NCI-H1092 (cell line): ENCODE results near the gene CDH23.
A peak's percentile ranks its signal among the peaks of the same experiment; 100 is the strongest.

Source experiments
- DNase-seq: peaks from one replicate; lab custom pipeline; 2025; lab: John Stamatoyannopoulos, UW

Gene CDH23

GRCh38 chr10:71692598-71693306, 296.0 kb downstream of the CDH23 start:
- no peak for DNase-seq

DNA sequence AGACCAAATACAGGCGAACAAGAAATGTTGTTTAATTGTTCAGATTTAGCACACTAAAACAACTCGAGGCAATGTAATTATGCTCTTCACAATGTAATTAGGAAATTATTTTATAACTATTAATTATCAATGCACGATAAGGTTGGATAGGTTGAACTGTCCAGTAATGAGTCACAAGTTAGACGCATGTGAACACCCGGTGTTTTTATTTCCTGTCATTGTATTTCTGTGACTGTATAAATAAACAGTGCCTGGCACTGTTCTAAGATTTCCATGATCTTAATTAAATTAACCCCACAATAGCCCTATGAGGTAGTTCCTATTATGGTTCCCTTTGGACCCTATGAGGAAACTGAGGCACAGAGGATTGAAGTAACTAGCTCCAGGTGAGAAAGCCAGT, 296.7 kb downstream of the CDH23 start:
- DNase-seq = no peak

GRCh38 chr10:71694039-71694501, 297.4 kb downstream of the CDH23 start:
- DNase-seq = no peak

DNA sequence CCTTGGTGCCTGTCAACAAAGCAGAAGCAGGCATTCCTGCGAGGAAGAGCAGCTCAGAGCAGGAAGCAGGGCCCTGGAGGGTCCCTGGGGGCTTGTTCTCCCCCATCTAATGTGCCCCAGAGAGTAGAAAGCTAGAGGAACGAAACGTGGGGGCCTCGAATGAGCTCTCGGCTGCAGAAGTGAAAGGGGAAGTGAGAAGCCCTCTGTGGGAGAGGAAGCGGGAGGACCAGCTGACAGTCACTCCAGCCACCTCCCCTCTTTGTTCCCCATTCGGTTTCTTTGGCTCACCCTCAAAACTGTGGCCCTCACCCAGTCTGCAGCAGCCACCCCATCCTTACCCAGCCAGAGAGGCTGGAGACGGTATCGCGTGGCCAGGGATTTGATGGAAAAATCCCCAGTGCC, 297.8 kb downstream of the CDH23 start:
- no peak for DNase-seq

DNA sequence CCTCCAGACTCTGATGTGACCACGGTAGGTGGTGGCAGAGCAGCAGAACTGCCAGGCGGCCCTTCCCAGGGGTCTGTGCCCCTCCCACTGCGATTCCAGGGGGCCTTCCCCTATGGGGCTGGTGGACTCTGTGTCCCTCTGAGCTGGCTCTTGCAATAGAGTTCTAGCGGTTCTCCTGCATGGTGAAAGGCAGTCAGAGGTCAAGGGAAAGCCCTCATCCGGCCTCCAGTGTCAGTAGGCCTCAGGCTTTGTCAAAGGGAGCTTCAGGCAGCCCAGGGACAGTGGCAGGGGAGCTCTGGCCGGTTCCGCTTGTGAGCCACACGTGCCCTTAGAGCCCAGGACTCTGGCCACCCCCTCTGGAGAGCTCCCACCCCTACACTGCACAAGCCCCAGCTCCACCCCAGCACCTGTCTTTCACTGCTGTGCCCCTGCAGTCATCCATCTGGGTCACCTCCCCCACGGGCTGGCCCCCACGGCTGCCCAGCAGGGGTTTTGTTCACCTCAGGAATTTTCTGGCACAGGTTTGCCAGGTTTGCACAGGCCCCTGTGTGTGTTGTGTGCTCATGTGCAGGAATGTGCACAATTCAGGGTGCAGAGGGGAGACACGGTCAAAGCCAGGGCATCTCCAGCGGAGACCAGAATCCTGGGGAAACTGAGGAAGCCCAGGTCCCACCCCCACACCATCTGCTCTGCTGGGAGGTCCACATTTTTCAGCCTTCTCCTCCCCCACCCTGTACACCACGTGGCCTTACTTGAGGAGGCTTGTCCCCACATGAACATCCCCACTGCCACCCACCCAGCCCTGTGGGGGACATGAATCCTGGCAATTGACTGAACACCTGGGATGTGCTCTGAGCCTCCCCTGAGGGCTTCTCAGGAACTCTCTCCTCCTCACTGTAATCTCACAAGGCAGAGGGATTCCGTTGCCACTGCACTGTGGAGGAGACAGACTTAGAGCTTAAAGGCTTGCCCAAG, 299.1 kb downstream of the CDH23 start:
- no peak for DNase-seq

GRCh38 chr10:71696628-71697326, 300.1 kb downstream of the CDH23 start:
- peak; percentile 4 for DNase-seq

GRCh38 chr10:71697938-71698709, 301.4 kb downstream of the CDH23 start:
- no peak for DNase-seq

DNA sequence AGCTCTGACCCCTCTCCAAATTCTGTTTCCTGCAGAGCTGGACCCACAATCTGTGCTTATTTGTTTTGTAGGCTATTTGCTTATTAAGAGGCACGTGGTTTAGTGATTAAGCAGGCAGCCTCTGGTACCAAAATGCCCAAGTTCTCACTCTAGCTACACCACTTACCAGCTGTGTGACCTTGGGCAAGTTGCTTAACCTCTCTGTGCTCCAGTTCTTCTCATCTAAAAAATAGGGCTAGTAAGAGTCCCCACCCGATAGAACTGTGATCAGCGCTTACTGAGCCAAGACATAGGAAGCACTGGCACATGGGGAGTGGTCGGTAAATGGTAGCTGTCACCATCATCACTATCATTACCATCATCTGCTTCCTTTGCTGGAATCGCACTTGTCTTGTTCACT, 302.0 kb downstream of the CDH23 start:
- DNase-seq = no peak

- DNase-seq = no peak
Observed at GRCh38 chr10:71700731-71701368, 304.1 kb downstream of the CDH23 start.

GRCh38 chr10:71701496-71702132, 304.9 kb downstream of the CDH23 start:
- DNase-seq = no peak

DNA sequence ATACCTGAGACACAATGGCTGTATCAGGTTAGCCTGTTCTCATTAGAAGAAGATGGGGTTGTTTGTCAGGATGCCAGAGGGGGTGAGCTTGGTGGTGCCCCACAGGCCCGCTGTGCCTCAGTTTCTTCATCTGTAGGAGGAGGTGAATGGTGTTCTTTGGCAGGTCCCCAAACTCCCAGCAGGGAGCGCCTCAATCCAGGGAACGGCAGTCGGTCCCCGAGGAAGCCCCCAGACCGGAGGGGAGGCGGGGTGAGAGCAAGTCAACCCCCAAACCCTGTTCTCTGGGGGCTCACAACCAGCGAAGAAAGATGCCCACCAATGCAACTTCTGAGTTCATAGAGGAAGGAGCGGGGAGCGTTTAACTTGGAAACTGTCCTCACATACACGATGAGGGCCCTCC, 306.9 kb downstream of the CDH23 start:
- DNase-seq = no peak

- no peak for DNase-seq
Observed at GRCh38 chr10:71704816-71705215, 308.1 kb downstream of the CDH23 start.

DNA sequence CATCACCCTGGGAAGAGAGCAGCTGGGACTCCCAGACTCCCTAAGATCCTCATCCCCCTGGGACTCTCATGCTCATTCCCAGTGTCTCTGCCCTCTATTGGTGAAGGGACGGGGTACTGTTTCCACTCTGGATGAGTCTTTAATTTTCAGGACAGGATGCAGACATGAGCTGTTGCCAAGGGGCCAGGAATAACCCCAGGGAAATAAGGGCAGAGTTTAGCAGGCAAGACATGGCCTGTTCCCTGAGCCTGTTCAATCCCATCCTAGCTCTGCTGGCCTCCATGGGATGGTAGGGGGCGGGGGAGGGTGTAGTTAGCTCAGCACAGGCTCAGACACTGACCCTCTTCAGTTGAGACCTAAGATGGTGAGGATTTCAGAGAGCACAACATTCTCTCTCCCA, 308.9 kb downstream of the CDH23 start:
- DNase-seq = no peak

- peak; percentile 42 for DNase-seq
Observed at GRCh38 chr10:71706216-71707121, 309.7 kb downstream of the CDH23 start.

DNA sequence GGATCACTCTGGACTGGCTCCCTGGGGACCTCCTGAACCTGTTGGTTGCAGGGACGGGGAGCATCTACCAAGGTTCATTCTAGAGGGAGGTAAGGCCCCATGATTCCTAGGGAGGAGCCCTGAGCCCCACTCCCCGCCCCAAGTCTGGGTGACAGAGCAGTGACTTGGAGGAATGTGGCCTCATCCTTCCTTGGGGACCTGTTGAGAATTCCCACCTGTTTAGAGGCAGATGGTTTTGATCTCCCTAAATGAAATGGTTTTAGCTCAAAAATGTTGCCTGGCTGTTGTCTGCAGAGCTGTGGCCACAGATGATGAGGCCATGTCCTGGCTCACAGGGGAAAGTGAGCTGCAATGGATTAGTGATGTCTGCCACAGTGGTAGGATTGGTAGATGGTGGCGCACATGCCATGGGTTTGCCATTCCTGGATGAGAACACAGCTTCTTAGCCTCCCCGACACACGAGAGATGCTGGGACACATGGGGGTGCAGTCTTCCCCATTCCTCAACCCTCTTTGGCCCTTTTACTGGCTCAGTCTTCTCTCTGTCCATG, 310.6 kb downstream of the CDH23 start:
- no peak for DNase-seq

DNA sequence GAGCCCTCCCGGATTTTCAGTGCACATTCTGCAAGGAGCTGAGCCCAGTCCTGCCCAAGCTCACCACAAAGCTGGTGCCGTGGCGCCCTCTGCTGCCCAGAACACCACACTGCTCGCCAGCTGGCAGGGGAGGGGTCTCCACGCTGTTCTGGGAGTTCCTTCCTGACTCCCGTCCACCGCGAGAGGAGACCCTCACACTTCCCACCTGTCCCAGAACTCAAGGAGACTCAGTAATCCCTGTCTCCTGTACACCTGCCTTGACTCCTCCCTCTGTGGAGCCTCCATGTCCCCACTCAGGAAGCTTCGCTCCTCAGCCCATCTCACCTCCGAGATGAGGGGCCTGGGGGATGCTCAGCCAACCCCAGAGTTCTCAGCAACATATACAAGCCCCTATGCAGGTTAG, 311.6 kb downstream of the CDH23 start:
- DNase-seq = peak; percentile 5

GRCh38 chr10:71708897-71709882, 312.5 kb downstream of the CDH23 start:
- DNase-seq = no peak

- DNase-seq = no peak
Observed at GRCh38 chr10:71710519-71710918, 313.8 kb downstream of the CDH23 start.
